AG09309 (cell line): ENCODE results near the gene ZBTB43.

Source experiments
- DNase-seq: peaks from one replicate; pipeline ENCODE4 v3.0.0-alpha.2; 2010; ENCODE audit warnings: low read depth
- H3K4me3 ChIP-seq: 2 replicates; pipeline ENCODE4 v1.5.1; 2011; ENCODE audit warnings: mild to moderate bottlenecking, low read depth, low read length, moderate library complexity; ENCODE audit not compliant: control insufficient read depth
- TF ChIP-seq, protein P1 (sequence below): IDR thresholded peaks from 2 replicates; pipeline ENCODE4 v1.5.1; 2011; ENCODE audit warnings: mild to moderate bottlenecking, low read depth, low read length, inconsistent platforms; ENCODE audit not compliant: insufficient read depth, control insufficient read depth; ENCODE audit errors: missing control alignments

Gene ZBTB43

GRCh38 chr9:126854734-126855133 lies 49.9 kb downstream of the ZBTB43 start:
- H3K4me3 ChIP-seq, result no peak overlapping the region
- DNase-seq, result no peak
- TF ChIP-seq, protein P1, sequence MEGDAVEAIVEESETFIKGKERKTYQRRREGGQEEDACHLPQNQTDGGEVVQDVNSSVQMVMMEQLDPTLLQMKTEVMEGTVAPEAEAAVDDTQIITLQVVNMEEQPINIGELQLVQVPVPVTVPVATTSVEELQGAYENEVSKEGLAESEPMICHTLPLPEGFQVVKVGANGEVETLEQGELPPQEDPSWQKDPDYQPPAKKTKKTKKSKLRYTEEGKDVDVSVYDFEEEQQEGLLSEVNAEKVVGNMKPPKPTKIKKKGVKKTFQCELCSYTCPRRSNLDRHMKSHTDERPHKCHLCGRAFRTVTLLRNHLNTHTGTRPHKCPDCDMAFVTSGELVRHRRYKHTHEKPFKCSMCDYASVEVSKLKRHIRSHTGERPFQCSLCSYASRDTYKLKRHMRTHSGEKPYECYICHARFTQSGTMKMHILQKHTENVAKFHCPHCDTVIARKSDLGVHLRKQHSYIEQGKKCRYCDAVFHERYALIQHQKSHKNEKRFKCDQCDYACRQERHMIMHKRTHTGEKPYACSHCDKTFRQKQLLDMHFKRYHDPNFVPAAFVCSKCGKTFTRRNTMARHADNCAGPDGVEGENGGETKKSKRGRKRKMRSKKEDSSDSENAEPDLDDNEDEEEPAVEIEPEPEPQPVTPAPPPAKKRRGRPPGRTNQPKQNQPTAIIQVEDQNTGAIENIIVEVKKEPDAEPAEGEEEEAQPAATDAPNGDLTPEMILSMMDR, result no peak

GRCh38 chr9:126856326-126856877 lies 51.6 kb downstream of the ZBTB43 start:
- DNase-seq, result no peak
- no peak overlapping the region for H3K4me3 ChIP-seq
- TF ChIP-seq, protein P1, result no peak

GRCh38 chr9:126857261-126857960 lies 52.6 kb downstream of the ZBTB43 start:
- DNase-seq, result no peak
- H3K4me3 ChIP-seq, result no peak overlapping the region
- TF ChIP-seq, protein P1, result no peak

DNA sequence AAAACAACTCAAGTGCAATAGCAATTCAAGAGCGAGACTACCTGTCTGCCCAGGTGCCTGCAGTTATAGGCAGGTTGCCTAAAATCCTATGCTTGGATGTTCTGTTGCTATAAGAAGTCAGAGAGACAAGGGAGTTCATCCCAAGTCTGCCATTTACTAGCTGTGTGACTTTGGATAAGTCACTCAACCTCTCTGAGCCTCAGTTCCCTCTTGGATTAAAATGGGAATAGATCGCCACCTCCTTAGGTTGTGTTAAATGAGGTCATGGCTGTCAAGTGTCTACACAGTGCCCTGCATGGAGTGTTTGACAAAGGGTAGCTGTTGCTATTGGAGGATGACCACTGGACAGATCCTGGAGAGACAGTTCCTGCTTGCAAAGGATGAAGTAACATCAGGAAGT lies 54.3 kb downstream of the ZBTB43 start:
- DNase-seq, result no peak

DNA sequence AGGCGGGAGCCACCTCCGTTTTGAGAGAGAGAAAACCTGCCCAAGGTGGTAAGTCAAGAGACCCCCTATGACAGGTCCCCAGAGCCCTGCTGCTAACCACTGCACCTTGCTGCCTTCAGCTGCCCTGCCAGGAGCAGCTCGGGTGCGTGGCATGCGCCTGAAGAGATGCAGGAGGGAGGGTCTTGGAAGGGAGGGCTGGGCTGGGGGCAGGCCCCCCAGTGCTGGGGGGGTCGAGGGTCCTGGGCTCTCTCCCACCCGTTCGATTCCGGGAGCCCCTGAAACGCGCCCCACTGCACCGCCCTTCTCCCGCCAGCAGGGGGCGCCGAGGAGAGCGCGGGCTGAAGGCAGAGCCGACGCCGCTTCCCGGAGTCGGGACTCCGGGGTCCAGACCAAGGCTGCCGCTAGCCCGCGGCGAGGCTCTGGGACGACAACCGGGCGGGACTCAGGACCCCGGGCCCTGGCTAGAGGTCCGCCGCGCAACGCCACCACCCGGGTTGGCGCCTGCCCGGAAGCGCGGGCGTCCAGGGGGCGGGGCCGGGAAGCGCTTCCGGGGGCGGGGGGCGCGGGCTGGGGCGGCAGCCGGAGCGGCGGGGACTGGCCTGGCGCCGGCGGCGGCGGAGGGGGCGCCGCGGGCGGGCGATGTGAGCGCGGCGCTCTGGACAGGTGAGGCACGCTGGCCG lies 55.4 kb downstream of the ZBTB43 start, which contains the start of gene ZBTB34:
ZBTB34 (plus strand) TSS at position 563 of the 680 bp plus-strand sequence. CDS start 18,761 bp downstream, outside the sequence.
- H3K4me3 ChIP-seq, result peak within 1 kb of the TSS; percentile 75
- DNase-seq, result no peak
- TF ChIP-seq, protein P1, result peak; percentile 93

More for the DNA sequence above, 54.3 kb downstream of the ZBTB43 start:
- no peak overlapping the region for H3K4me3 ChIP-seq
- TF ChIP-seq, protein P1, result no peak

GRCh38 chr9:126860757-126861466 lies 56.1 kb downstream of the ZBTB43 start:
- no peak for DNase-seq
- TF ChIP-seq, protein P1, result no peak
- H3K4me3 ChIP-seq, result peak overlapping the region; percentile 75
